Mesothelial cell of epicardium (in vitro differentiated cells): ENCODE data around the gene CIPC. TPM values are rescaled to one million over a fixed set of nuclear protein-coding genes. Genes with fewer than 3 reads are reported as not detected.

Experiments used
- DNase-seq, 2 experiments: peaks; one replicate each; pipeline ENCODE4 v3.0.0; 2021; ENCODE audit warnings: low spot score in 2 of 2; ENCODE audit not compliant: unreplicated experiment in 2 of 2
- H3K27ac Mint-ChIP-seq: 2 replicates; pipeline ENCODE4 v1.8.0; 2021; ENCODE audit warnings: mixed read lengths
- H3K27me3 Mint-ChIP-seq: 2 replicates; pipeline ENCODE4 v1.8.0; 2021; ENCODE audit warnings: low read depth, mixed read lengths
- H3K36me3 Mint-ChIP-seq: 2 replicates; pipeline ENCODE4 v1.8.0; 2021; ENCODE audit warnings: mixed read lengths
- H3K4me1 Mint-ChIP-seq: 2 replicates; pipeline ENCODE4 v1.8.0; 2021; ENCODE audit warnings: mixed read lengths
- H3K4me3 Mint-ChIP-seq: 2 replicates; pipeline ENCODE4 v1.8.0; 2021; ENCODE audit warnings: mild to moderate bottlenecking, moderate library complexity, mixed read lengths
- H3K9me3 Mint-ChIP-seq: 2 replicates; pipeline ENCODE4 v1.8.0; 2021; ENCODE audit warnings: mixed read lengths
- CTCF ChIP-seq: fragments of 200-600 bp; sonication (generic); IDR thresholded peaks from one replicate; pipeline ENCODE4 v1.5.0; 2021; ENCODE audit warnings: antibody characterized with exemption; ENCODE audit not compliant: unreplicated experiment
- total RNA-seq: library from RNA; stranded (reverse); gene quantifications from 3 replicates; pipeline ENCODE4 v1.2.1, GENCODE V29; 2021

Gene CIPC
- total RNA-seq, 1 donor from 2014 or later: 22.9 TPM

GRCh38 chr14:77088645-77089044 is 9.4 kb upstream of the CIPC start:
- peak overlapping the region; percentile 99 for H3K27ac Mint-ChIP-seq
- peaks cover 53% of the 10 kb centered on the region for H3K4me1 Mint-ChIP-seq
- peaks cover 10% of the 10 kb centered on the region for H3K9me3 Mint-ChIP-seq
- H3K4me3 Mint-ChIP-seq: peak overlapping the region; percentile 8
- H3K36me3 Mint-ChIP-seq: peaks cover 5% of the 10 kb centered on the region
- DNase-seq: no peak
- H3K27me3 Mint-ChIP-seq: no peaks in the 10 kb centered on the region
- no peak for TF ChIP-seq CTCF

- H3K9me3 Mint-ChIP-seq: peaks cover 10% of the 10 kb centered on the region
- H3K27ac Mint-ChIP-seq: no peak overlapping the region
- TF ChIP-seq CTCF: no peak
- H3K4me1 Mint-ChIP-seq: peaks cover 49% of the 10 kb centered on the region
- no peak for DNase-seq
- H3K4me3 Mint-ChIP-seq: no peak overlapping the region
- no peaks in the 10 kb centered on the region for H3K27me3 Mint-ChIP-seq
- H3K36me3 Mint-ChIP-seq: peaks cover 5% of the 10 kb centered on the region
Measured at GRCh38 chr14:77091518-77091917, 6.5 kb upstream of the CIPC start.

GRCh38 chr14:77092676-77093075 is 5.4 kb upstream of the CIPC start:
- Mint-ChIP-seq H3K27me3 (no peaks in the 10 kb centered on the region), H3K27ac (no peak overlapping the region), H3K9me3 (peaks cover 10% of the 10 kb centered on the region), H3K4me1 (peaks cover 49% of the 10 kb centered on the region), H3K36me3 (peaks cover 5% of the 10 kb centered on the region), H3K4me3 (no peak overlapping the region)
- TF ChIP-seq CTCF: no peak
- no peak for DNase-seq

- TF ChIP-seq CTCF: peak; percentile 69
- Mint-ChIP-seq H3K4me1 (peaks cover 46% of the 10 kb centered on the region), H3K27ac (peak overlapping the region; percentile 52), H3K9me3 (peaks cover 10% of the 10 kb centered on the region), H3K4me3 (no peak overlapping the region), H3K27me3 (no peaks in the 10 kb centered on the region), H3K36me3 (peaks cover 5% of the 10 kb centered on the region)
- peak; percentile 64 to 84 for DNase-seq
Measured at GRCh38 chr14:77094672-77095284, 3.3 kb upstream of the CIPC start.

- Mint-ChIP-seq H3K27me3 (no peaks in the 10 kb centered on the region), H3K36me3 (no peaks in the 10 kb centered on the region), H3K27ac (peak overlapping the region; percentile 94), H3K9me3 (no peaks in the 10 kb centered on the region), H3K4me1 (peaks cover 56% of the 10 kb centered on the region), H3K4me3 (peak overlapping the region; percentile 96)
- TF ChIP-seq CTCF: no peak
- DNase-seq: no peak
Measured at GRCh38 chr14:77097006-77097699, 905 bp upstream of the CIPC start.
